Body of pancreas (tissue), 4 donors: Measurements from ENCODE around the gene PTGR1.

Experiments used
- CTCF ChIP-seq, 7 experiments: fragments of 450-650 bp in 4 of 7; fragments of 200-600 bp in 3 of 7; sonication (generic) in 3 of 7; IDR thresholded peaks; one replicate each; pipeline ENCODE4 v1.5.1; 2016 to 2019; ENCODE audit warnings: antibody characterized with exemption in 7 of 7
- POLR2A ChIP-seq, 3 donors: fragments of 450-650 bp; IDR thresholded peaks; one replicate each; pipeline ENCODE4 v1.6.1; 2016; ENCODE audit warnings: antibody characterized with exemption in 3 of 3, mild to moderate bottlenecking in 2 of 3

GRCh38 chr9:111527347-111527746 is 72.1 kb downstream of the PTGR1 start:
- TF ChIP-seq POLR2A (IDR thresholded peaks at IDR 0.05) (no peak), CTCF (IDR thresholded peaks at IDR 0.05) (no peak)
